HG03520 (cell line): ENCODE results near the gene SCAND1.
"Not testable (repeated sequence)": the region's sequence is repeated elsewhere in the genome, so short reads cannot be mapped to it uniquely, and the experiment has no call there.

ENCODE experiments used
- ATAC-seq: cut with Tn5 transposase; IDR thresholded peaks from one replicate; pipeline ENCODE4 v1.9.1; 2021; ENCODE audit warnings: mild to moderate bottlenecking, moderate library complexity; ENCODE audit not compliant: unreplicated experiment

SCAND1 gene

DNA sequence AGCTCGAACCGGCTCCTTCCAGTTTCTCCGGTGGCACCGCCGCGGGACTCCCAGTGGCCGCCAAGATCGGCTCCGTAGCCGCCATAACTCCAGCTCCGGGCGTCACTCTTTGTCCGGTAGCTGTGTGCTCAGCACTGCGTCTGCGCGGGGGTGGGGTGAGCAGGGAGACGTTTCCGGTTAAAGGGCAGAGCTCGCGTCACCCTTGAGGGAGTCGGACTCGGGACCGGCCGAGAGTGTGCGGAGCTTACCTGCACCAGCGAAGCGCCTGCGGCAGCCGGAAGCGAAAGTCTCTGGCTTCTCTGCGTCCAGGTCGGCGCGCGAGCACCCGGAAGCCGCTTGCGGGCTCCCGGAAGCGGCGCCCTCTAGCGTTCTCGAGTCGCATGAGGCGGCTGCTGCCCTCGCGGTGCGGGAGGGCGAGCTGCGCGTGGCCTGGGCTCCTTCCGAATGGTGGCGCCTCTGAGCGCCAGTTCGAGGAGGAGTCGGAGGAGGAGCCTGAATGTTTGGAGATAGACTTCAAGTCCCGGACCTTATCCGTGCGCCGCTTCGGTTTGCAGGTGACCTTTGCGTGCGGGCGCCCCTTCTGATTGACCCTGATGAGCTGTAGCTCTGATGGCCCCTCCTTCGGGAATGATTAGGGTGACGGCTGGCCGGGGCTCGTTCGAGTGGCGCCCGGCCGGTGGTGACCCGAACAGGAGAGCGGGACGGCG is at the start of gene SCAND1:
Gene SCAND1 (minus strand): TSS at position 303 of the 707 bp plus-strand sequence. CDS start 218 bp downstream, at position 85.
- peak; percentile 86 for ATAC-seq

DNA sequence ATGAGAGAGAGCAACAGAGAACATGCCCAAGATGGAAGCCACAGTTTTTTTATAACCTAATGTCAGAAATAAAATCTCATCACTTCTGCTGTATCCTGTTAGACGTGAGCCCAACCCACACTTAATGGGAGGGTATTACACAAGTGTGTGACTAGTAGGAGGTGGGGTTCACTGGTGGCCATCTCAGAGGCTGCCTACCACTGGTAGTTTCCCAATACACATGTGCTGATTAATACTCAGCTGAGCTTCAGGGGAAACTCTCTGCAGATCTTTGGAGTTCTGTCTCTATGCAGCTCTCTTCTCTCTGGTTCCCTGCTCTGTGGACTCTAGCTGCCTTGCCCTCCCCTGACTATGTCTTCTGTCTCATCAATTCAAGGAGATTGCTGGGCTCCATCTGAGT is 49.7 kb upstream of the SCAND1 start:
- ATAC-seq: no peak

DNA sequence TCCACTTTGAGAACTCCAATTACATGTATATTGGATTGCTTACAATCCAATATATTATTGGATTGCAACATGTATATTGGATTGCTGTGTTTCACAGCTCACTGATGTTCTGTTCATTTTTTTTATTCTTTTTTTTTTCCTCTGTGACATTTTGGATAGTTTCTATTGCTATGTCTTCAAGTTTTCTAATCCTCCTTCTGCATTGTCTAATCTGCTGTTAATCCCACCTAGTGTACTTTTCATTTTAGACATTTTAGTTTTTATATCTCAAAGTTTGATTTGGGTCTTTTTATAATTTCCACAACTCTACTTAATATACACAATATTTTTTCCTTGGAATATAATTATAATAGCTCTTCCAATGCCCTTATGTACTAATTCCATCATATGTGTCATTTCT is 48.6 kb upstream of the SCAND1 start:
- ATAC-seq: no peak

DNA sequence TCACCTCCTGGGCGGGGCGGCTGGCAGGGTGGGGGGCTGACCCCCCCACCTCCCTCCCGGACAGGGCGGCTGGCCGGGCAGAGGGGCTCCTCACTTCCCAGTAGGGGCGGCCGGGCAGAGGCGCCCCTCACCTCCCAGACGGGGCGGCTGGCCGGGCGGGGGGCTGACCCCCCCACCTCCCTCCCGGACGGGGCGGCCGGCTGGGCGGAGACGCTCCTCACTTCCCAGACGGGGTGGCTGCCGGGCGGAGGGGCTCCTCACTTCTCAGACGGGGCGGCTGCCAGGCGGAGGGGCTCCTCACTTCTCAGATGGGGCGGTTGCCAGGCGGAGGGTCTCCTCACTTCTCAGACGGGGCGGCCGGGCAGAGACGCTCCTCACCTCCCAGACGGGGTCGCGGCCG is 47.0 kb upstream of the SCAND1 start:
- not testable (repeated sequence) for ATAC-seq

DNA sequence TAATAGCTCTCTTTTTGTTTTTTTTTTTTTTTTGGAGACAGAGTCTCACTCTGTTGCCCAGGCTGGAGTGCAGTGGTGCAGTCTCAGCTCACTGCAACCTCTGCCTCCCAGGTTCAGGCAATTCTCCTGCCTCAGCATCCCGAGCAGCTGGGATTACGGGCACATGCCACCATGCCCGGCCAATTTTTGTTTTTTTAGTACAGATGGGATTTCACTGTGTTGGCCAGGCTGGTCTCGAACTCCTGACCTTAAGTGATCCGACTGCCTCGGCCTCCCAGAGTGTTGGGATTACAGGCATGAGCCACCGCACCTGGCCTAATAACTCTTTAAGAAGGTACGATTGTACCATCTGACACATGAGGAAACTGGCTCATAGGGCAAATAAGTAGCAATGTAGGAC is 42.2 kb upstream of the SCAND1 start:
- ATAC-seq: not testable (repeated sequence)

DNA sequence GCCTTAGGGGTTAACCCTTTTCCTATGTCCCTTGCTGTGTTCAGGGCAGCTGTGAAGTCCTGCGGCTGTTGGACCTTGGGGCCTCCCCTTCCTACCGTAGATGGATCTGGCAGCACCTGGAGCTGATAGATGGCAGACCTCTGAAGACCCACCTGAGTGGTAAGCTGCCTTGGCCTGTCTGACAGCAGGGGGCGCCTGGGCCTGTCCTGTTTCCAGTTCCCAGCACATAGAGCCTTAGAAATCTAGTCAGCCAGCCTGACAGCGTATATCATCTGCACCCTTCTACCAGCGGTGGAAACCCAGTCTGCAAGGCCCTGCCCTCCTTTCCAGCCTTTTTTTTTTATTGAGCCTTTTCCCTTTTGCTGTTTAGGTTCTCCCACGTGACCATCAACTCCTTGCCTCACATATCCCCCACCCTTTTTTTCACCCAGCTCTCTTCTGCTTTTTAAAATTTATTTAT is 40.7 kb upstream of the SCAND1 start:
- ATAC-seq: no peak

DNA sequence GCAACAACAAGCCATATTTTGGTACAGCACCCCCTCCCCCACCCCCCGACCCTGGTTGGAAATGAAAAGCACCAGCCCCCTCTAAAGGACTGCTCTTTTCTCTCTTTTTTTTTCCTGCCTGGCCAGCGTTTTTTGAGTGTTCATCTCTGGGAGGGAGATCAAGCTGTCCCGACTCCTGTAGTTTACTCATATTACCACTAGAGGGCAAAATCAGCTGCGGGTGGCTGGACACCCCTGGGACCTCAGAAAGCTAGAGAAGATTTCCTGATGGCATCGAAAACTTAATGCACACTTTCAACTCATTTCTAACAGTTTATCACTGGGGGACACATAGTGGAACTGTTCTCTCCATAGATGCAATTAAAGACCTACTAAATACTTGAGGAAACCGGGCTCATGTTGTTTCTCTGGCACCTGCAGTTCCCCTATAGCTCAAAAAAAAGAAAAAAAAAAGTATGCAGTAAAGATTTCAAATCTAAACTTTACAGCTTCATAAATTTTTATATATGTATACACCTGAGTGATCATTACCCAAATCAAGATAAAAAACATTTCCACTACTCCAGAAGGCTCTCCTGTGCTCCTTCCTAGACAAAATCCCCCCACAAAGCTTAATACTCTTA is 38.5 kb upstream of the SCAND1 start:
- no peak for ATAC-seq

DNA sequence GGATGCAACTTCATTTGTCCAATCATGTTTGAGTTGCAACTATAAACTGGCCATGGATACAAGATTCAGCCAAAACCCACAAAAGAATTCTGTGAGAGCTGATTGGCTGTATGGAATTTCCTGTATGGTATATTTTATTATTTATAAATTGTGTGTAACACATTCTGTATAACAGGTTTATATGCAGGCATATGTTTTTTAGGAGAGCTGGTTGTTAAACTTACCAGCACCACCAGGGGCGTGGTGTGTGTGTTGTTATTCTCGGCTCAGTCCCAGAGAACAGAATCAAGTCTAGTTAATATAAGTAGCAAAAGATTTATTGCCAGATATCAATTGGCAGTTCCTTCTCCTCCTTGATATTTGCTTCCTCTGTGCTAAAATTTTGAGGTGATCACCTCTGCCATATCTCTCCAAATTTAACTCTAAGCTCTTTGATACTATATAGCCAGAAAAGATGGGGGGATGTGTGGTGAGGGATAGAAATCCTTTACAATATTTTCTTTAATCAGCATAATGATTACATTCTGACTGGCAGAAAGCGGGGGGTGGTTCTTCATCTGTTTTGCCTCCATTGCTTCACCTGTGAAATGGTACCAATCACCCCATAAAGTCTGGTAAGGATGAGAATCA is 37.0 kb upstream of the SCAND1 start:
- no peak for ATAC-seq

DNA sequence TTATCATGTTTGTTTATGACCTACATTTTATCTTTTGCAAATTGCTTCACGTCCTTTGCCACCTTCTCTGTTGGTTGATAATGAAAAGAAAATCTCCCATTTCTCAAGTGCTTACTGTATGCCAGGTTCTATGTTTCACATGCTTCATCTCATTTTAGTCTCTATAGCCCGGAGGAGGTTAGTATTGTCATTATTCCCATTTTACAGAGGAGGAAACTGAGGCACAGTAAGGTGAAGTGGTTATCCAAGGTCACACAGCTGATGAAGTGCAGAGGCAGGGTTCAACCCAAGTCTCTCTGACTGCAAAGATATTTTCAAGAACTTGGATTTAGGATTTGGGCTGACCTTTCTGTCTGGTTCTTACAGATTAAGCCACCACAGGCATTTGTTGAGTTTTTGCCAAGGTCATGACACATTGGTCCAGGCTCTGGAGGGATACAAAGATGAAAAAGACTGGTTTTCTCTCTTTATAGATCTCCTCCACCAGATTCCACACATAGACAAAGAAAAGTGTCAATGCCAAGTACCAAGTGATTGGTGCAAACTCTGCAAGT is 34.7 kb upstream of the SCAND1 start:
- ATAC-seq: no peak

DNA sequence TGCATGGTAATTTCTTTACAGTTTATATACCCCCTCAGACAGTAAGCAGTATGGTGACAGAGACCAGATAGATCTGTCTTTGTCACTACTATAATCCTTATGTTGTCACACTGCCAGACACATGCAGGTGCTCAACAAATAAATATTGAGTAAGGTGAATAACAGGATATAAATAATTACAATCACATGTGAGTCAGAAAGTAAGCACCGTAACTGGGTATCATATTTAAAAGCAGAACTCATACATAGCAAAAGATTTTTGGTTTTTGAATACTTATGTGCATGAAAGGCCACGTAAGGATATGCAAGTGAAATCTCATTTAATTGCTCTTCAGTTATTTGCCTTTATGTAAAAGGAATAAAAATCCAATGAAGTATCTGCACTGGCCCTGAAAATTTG is 31.5 kb upstream of the SCAND1 start:
- no peak for ATAC-seq

DNA sequence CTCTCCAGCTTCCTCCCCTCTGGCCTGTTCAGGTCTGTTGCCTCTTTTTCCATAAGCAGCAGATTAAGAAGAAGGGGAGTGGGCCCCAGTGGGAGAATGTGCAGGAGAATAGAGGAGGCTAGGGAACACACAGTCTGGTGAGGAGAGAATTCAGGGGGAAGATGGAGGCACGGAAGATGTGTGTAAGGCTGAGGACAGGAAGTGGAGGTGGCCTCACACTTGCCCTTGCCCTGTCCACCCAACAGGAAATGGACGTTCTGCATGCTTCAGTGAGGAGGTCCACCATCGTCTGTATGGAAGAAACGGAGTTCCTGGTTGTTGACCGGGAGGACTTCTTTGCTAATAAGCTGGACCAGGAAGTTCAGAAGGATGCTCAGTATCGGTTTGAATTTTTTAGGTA is 30.1 kb upstream of the SCAND1 start:
- ATAC-seq: no peak

DNA sequence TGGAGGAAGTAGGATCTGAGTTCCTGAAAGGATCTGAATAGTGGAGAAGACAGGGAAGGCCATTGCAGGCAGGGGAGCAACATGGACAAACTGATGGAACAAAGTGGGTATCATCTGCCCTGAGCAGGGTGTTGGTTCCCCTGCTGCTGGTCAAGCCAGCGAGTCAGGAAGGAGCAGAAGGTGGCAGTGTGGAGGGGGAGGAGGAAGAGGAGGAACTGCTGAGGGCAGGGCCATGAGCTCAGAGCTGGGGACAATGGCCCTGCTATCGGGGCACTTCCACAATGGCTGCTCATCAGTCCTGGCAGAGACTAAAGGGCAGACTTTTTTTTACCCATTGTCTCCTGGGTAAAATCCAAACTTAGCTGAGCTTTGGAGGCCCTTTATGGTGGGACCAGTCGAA is 27.7 kb upstream of the SCAND1 start:
- no peak for ATAC-seq

DNA sequence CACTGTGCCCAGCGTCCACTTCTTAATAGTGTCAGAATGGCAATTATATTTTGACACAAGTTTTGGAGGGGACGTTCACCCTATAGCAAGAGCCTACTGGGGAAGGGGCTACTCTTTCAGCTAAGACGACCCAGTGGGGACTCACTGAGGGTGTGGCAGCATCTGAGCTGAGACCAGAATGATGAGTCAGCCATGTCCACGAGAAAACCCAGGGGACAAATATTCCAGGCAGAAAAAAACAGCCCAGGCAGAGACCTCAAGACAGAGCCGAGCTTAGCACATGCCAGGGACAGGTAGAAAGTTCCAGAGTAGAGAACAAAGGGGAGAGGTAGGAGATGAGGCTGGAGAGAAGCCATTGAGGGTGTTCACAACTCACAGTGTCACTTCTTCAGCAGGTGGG is 25.2 kb upstream of the SCAND1 start:
- no peak for ATAC-seq

DNA sequence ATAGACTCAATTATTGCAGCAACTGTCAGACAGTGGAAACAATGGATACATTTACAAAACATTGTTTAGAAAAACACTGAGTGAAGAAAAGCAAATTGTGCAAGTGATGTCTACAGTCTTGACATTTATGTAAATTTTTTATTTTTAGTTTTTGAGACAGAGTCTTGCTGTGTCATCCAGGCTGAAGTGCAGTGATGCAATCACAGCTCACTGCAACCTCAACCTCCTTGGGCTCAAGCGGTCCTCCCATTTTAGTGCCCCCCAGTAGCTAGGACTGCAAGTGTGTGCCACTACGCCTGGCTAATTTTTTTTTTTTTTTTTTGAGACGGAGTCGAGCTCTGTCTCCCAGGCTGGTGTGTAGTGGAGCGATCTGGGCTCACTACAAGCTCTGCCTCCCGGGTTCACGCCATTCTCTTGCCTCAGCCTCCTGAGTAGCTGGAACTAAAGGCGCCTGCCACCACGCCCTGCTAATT is 23.8 kb upstream of the SCAND1 start:
- no peak for ATAC-seq

DNA sequence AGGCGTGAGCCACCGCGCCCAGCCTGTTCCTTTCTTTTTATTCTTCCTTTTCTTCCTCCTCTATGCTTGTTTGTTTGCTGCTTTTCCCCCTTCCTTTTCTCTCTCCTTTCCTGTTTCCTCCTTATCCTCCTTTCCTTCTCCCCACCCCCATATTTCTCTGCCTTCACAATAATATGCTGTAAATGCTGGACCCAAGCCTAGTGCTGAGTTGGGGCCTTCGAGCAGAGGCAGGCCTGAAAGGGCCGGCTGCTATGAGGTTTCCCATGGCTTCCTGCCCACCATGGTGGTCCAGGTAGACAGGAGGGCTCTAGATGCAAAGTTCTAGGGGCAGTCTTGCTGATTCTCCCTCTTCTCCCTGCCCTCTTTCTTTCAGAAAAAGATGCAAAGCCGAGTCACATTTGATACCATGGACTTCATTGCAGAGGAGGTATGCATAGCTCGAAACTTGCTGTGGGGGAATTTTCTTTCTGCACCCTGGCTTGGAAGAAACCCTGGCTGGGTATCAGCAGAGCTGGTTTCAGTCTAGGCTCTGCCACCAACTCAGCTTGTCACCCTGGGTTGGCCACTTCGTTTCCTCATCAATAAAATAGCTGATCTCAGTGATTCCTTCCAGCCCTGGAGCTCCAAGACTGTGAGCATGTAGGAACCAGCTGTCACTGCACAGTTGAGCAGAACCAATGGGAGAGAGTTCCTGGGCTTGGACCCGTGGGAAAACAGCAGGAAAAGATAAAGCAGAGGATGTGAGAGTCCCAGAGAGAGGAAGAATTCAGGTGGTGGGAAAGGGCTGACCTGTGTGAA is 21.5 kb upstream of the SCAND1 start:
- ATAC-seq: no peak

DNA sequence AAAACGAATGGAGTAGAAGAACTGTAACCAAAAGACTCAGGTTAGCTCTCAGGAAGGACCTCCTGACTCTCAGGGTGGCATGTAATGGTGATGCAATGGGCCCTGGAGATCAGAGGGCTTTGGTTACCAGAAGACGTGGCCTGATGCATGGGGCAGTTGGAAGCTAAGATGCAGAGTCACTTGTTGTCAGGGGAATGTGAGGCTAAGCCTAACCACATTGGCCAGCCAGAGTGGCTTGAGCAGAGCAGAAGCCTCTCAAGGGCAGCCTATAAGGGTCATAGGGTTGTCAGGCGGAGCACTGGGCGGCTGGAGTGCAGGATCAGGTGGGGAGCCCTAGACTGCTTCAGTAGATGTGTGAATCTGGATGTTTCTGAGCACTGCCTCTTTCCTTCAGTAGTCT is 20.0 kb upstream of the SCAND1 start:
- ATAC-seq: no peak

DNA sequence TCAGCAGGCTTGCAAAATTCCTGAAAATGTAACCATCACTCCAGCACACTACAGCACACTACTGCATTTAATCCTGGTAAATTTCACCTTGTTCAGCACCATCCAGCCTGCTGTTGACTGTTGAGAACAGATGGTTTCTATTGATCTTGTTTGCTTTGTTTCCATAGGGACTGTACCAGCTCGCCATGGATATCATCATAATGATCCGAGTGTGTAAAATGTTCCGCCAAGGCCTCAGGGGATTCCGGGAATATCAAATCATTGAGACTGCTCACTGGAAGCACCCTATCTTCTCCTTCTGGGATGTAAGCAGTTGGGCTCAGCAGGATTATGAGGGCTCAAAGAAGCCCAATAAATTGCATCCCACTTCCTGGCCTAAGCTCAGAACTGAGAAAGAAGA is 18.2 kb upstream of the SCAND1 start:
- no peak for ATAC-seq

DNA sequence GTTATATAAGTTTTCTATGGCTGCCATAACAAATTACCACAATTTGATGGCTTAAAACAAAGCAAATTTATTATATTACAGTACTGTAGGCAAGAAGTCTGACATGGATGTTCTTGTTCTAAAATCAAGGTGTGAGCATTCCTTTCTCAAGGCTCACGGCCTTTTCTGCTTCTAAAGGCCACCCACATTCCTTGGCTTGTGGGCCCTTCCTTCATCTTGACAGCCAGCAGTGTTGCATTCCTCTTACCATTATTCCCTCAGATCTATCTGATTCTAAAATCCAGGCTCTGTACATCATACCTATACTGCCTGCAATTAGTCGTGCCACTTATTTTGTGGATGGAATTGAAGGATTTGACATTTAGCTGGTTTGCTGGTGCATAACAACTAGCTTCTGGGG is 17.7 kb upstream of the SCAND1 start:
- no peak for ATAC-seq

DNA sequence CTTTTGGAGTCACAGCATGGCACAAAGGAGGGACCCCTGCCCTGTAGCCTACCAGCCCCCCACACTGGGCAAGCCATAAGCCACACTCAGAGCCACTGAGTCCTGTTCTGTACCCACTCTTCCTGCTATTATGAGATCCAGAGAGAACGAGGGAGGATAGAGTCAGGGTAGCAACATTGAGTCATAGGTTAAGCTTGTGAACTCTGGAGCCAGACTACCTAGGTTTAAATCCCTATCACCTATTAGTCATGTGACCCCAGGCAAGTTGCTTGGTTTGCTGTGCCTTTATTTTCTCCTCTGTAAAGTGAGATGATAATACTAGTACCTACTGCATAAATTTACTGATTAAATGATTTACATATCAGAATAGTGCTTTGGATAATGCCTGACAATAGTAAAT is 14.6 kb upstream of the SCAND1 start:
- ATAC-seq: no peak

DNA sequence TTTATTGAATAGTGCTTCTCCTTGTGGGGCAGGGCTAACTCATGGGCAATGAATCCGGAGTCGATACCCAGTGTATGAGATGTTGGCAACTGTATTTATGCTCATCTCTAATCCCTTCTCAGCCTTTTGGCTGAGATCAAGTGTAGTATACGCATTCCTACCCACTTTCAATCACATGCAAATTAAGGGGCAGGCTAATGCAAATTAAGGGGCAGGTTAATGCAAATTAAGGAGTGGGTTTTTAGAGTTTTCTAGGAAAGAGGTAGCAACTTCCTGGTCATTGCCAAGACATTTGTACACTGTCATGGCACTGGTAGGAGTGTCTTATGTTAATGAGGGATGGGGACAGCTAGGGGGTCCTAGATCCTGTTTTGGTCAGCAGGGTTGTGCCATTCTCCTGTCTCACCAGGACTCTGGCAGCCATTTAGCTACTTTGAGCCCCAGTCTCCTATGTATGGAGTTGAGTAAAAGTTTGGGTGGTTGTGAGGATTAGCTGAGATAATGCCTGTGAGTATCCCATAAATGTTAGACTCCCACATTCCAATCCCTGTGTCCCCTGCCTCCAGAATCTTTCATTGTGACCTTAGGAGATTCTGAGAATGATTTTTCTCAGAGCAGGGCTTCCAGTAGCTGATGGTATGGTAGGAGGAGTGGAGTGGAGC is 13.8 kb upstream of the SCAND1 start, which contains the start of gene CNBD2:
Gene CNBD2 (plus strand): TSS at position 612 of the 662 bp plus-strand sequence. CDS start 173 bp downstream, outside the sequence.
- ATAC-seq: no peak
